GM13977 (cell line): ENCODE results near the gene CCKAR.

Experiments
- DNase-seq: peaks from one replicate; pipeline ENCODE4 v3.0.0; 2012; ENCODE audit warnings: low spot score
- in situ Hi-C: fragments of 300-500 bp; cut with MboI; formaldehyde crosslinking; loops from one replicate; pipeline ENCODE4 v1.12.0; 2022; ENCODE audit warnings: low sequenced_read_pairs, low pct_unique_long_range_greater_than_20kb, mixed read lengths, inconsistent platforms; ENCODE audit not compliant: unreplicated experiment
- TF ChIP-seq, protein P1 (sequence below): IDR thresholded peaks from 2 replicates; pipeline ENCODE4 v1.5.1; 2012; ENCODE audit warnings: mild to moderate bottlenecking, control low read depth; ENCODE audit not compliant: insufficient read depth; ENCODE audit errors: extremely low read depth, missing control alignments

The CCKAR gene

DNA sequence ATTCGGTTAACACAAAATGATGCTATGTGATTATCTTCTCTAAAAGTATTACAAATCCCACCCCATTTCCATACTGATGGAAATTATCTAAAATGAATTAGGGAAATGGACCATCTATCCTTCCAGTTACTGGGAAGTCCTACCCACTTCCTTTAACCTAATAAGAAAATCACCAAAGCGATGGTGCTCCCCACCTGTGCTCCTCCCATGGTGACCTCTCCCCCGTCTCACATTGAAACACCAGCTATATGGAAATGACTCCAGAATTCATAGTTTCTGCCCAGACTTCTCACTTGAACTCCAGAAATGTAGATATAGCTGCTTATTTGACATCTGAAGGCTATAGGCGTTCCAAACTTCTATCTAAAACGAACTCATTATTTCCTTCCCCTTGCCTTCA, 48.5 kb downstream of the CCKAR start:
- TF ChIP-seq, protein P1, sequence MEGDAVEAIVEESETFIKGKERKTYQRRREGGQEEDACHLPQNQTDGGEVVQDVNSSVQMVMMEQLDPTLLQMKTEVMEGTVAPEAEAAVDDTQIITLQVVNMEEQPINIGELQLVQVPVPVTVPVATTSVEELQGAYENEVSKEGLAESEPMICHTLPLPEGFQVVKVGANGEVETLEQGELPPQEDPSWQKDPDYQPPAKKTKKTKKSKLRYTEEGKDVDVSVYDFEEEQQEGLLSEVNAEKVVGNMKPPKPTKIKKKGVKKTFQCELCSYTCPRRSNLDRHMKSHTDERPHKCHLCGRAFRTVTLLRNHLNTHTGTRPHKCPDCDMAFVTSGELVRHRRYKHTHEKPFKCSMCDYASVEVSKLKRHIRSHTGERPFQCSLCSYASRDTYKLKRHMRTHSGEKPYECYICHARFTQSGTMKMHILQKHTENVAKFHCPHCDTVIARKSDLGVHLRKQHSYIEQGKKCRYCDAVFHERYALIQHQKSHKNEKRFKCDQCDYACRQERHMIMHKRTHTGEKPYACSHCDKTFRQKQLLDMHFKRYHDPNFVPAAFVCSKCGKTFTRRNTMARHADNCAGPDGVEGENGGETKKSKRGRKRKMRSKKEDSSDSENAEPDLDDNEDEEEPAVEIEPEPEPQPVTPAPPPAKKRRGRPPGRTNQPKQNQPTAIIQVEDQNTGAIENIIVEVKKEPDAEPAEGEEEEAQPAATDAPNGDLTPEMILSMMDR = no peak
- no peak for DNase-seq
- in situ Hi-C loops = no loop called here

- DNase-seq = no peak
Observed at GRCh38 chr4:26441102-26441501, 49.2 kb downstream of the CCKAR start.

DNA sequence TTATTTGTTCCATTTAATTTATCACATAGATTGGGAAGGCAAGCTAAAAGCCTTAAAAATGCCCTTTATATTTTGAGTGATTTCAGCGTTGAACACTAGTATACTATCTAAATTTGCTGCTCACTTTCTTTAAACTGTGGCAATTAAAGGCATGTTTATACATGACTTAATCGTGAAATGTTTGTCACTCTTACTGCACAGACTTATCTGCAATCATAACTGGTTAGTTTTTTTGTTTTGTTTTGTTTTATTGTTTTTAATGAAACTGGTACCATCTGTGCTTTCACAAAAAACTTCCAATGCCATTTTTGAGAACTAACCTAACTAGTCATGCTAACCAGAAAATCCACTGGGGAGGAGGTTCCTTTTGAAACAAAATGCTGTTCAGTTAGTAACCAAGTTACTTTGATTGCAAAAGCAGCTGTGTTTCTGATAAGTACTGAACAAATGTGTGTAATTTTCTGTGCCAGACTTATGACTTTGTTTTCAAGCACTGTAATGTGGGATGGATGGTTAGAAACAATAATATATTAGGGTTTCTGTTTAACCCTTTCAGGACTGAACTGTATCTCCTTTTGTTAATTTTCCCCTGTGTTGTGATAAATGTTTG, 56.1 kb downstream of the CCKAR start:
- TF ChIP-seq, protein P1 = no peak
- no peak for DNase-seq
- in situ Hi-C loops = no loop called here

More at GRCh38 chr4:26441102-26441501, 49.2 kb downstream of the CCKAR start:
- in situ Hi-C loops = no loop called here
- TF ChIP-seq, protein P1 = no peak

DNA sequence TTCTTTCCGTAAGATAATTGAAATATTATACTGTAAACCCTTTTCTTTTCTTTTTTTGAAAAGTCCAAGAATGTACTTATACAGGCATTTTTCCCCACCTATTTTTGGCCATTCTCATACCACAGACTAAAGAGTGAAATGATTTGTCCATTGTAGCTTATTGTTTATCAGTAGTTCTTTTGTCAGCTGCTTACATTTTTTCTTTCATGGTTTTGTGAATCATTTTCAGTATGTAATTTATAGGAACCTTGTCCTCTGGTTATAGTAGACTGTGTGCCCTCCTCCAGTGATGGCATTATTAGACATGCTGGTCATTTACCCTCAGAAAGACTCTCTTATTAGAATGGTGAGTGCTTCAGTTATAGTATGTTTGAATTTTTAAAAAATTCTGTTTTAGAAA, 56.7 kb downstream of the CCKAR start:
- no peak for DNase-seq
- in situ Hi-C loops = no loop called here

GRCh38 chr4:26432419-26432818, 57.9 kb downstream of the CCKAR start:
- in situ Hi-C loops = no loop called here
- TF ChIP-seq, protein P1 = no peak
- DNase-seq = no peak

More for the DNA sequence above, 56.7 kb downstream of the CCKAR start:
- TF ChIP-seq, protein P1 = no peak

GRCh38 chr4:26431461-26432180, 58.7 kb downstream of the CCKAR start:
- no peak for DNase-seq
- in situ Hi-C loops = no loop called here
- TF ChIP-seq, protein P1 = no peak
